ENCODE data around the gene RAPGEF5. TPM values are rescaled to one million over a fixed set of nuclear protein-coding genes. Genes with fewer than 3 reads are reported as not detected.

RAPGEF5 gene
- total and polyA plus RNA-seq, 2 donors (not counting 3 experiments of a cell fraction or from before 2014, with no cell fraction given) = 10.0 to 43.2 TPM

- dilution Hi-C loops (cut with MboI; ENCODE audit: extremely low pct_ligation_motif_present, low sequenced_read_pairs) = no loop called here
- ChIA-PET CTCF (interaction anchor here (1.0 to 2.2 kb wide), 3 partner anchors 13 to 99 kb away, joined by 3 to 10 read pairs (median 3); no protein-coding TSS in a partner anchor), POLR2A (no interaction called here)
- no TSS peak for BruUV-seq (replicated peaks)
- no peak overlapping the region for H2AFZ ChIP-seq (ENCODE audit: low read depth, low read length)
- H3K27ac ChIP-seq (ENCODE audit: insufficient read depth, low read depth, low read length) = no peak overlapping the region
- FAIRE-seq = no peak
- TF ChIP-seq POLR2A (IDR thresholded peaks at IDR 0.05; ENCODE audit: low read depth, low read length) (no peak), CTCF (IDR thresholded peaks at IDR 0.05; ENCODE audit: extremely low read depth in 1 of 2, insufficient read depth in 1 of 2, low read depth in 1 of 2, low read length in 2 of 2) (no peak), EZH2 (IDR thresholded peaks at IDR 0.05; ENCODE audit: borderline replicate concordance, low read depth, low read length, severe bottlenecking) (no peak), JUN (IDR thresholded peaks at IDR 0.05; ENCODE audit: borderline replicate concordance, insufficient read depth, insufficient read length, low read depth) (no peak), GATA2 (IDR thresholded peaks at IDR 0.05; ENCODE audit: insufficient read depth, insufficient read length, low read depth, low read length) (no peak), POLR2AphosphoS5 (IDR thresholded peaks at IDR 0.05; ENCODE audit: insufficient read depth, low read depth, low read length) (no peak), FOS (IDR thresholded peaks at IDR 0.05; ENCODE audit: borderline replicate concordance, insufficient read depth, low read length) (no peak), MAX (IDR thresholded peaks at IDR 0.05; ENCODE audit: insufficient read depth, insufficient read length) (no peak), MYC (IDR thresholded peaks at IDR 0.05; ENCODE audit: low read depth, low read length) (no peak)
- intact Hi-C loops (cut with micrococcal nuclease) = loop anchor here (2.0 kb wide), 2 partner anchors 47 to 53 kb away; no protein-coding TSS in a partner anchor
- no peaks in the 10 kb centered on the region for H4K20me1 ChIP-seq (replicated peaks; ENCODE audit: control insufficient read depth, extremely low read depth, insufficient read depth, low read length)
- peaks cover 9% of the 10 kb centered on the region for H3K4me1 ChIP-seq (ENCODE audit: control insufficient read depth, extremely low read depth, insufficient read depth, low read length)
- no peaks in the 10 kb centered on the region for H3K9me1 ChIP-seq (replicated peaks; ENCODE audit: control insufficient read depth, extremely low read depth, insufficient read depth, low read length)
- H3K4me3 ChIP-seq (replicated peaks in 1 of 3; ENCODE audit: insufficient read depth in 1 of 3, low read depth in 1 of 3, low read length in 3 of 3) = no peak overlapping the region
- H3K27me3 ChIP-seq (ENCODE audit: control insufficient read depth in 2 of 2, insufficient read depth in 2 of 2, low read length in 2 of 2) = no peaks in the 10 kb centered on the region
- DNase-seq (ENCODE audit: low read depth, low spot score) = no peak
- no peaks in the 10 kb centered on the region for H3K9me3 ChIP-seq (replicated peaks; ENCODE audit: control insufficient read depth, insufficient read depth, low read length)
- H3K4me2 ChIP-seq (ENCODE audit: insufficient read depth, low read length) = no peak overlapping the region
- H3K79me2 ChIP-seq (ENCODE audit: control insufficient read depth, insufficient read depth, low read length) = no peaks in the 10 kb centered on the region
- H3K9ac ChIP-seq (replicated peaks; ENCODE audit: extremely low read depth, insufficient read depth, low read length) = no peak overlapping the region
- H3K36me3 ChIP-seq (ENCODE audit: control insufficient read depth in 2 of 2, extremely low read depth in 1 of 2, insufficient read depth in 2 of 2, low read length in 2 of 2) = peaks cover 0 to 5% of the 10 kb centered on the region in 2 experiments
These were observed 199.4 kb downstream of the RAPGEF5 start for GRCh38 chr7:22157552-22157951.

All from endothelial cell of umbilical vein (primary cell).